Stimulated activated CD4-positive, alpha-beta T cell treated with anti-CD3 and anti-CD28 coated beads, Interleukin-2, amount 100 ng/mL, for 24 hours (primary cell): ENCODE measurements around the gene GAST.

Experiments
- DNase-seq, 2 donors: peaks; one replicate each; pipeline ENCODE4 v3.0.0-alpha.2; 2020

GAST gene

GRCh38 chr17:41750862-41751261, 38.7 kb downstream of the GAST start:
- DNase-seq, result no peak

- no peak for DNase-seq
Measured at GRCh38 chr17:41751288-41751687, 39.2 kb downstream of the GAST start.

- no peak for DNase-seq
Measured at GRCh38 chr17:41754066-41754465, 41.9 kb downstream of the GAST start.

GRCh38 chr17:41758601-41759000, 46.5 kb downstream of the GAST start:
- DNase-seq, result no peak

GRCh38 chr17:41760878-41761277, 48.7 kb downstream of the GAST start:
- no peak for DNase-seq

- DNase-seq, result no peak
Measured at GRCh38 chr17:41762391-41762790, 50.3 kb downstream of the GAST start.

- DNase-seq, result no peak
Measured at GRCh38 chr17:41762841-41763240, 50.7 kb downstream of the GAST start.

GRCh38 chr17:41763327-41763726, 51.2 kb downstream of the GAST start:
- no peak for DNase-seq
